ENCODE data around the gene SMO.
"Not testable (repeated sequence)": the region's sequence is repeated elsewhere in the genome, so short reads cannot be mapped to it uniquely, and the experiment has no call there.

Gene SMO

GRCh38 chr7:129240119-129240820, 51.8 kb downstream of the SMO start:
- no peak for DNase-seq

GRCh38 chr7:129244220-129244619, 55.8 kb downstream of the SMO start:
- no peak for DNase-seq

GRCh38 chr7:129245533-129245932, 57.1 kb downstream of the SMO start:
- DNase-seq, result no peak

GRCh38 chr7:129247087-129247486, 58.7 kb downstream of the SMO start:
- no peak for DNase-seq

GRCh38 chr7:129252128-129252527, 63.7 kb downstream of the SMO start:
- DNase-seq, result no peak

GRCh38 chr7:129252603-129253002, 64.2 kb downstream of the SMO start:
- DNase-seq, result not testable (repeated sequence)

GRCh38 chr7:129255800-129256199, 67.4 kb downstream of the SMO start:
- DNase-seq, result no peak

- no peak for DNase-seq
Measured at GRCh38 chr7:129256221-129256620, 67.8 kb downstream of the SMO start.

- DNase-seq, result peak; percentile 8 to 17
Measured at GRCh38 chr7:129257168-129257567, 68.7 kb downstream of the SMO start.

GRCh38 chr7:129258649-129259389, 70.4 kb downstream of the SMO start:
- no peak for DNase-seq

- DNase-seq, result no peak
Measured at GRCh38 chr7:129262324-129262723, 73.9 kb downstream of the SMO start.
